Astrocyte of the cerebellum (primary cell): ENCODE results near the gene C1orf198.

Experiments used
- DNase-seq: peaks from one replicate; pipeline ENCODE4 v3.0.0-alpha.2; 2011; ENCODE audit warnings: low read depth
- H3K4me3 ChIP-seq: 2 replicates; pipeline ENCODE4 v1.5.1; 2011; ENCODE audit warnings: mild to moderate bottlenecking, low read depth, low read length, moderate library complexity
- CTCF ChIP-seq: IDR thresholded peaks from 2 replicates; pipeline ENCODE4 v1.5.1; 2012; ENCODE audit warnings: low read length, low read depth, moderate library complexity, mild to moderate bottlenecking; ENCODE audit errors: missing control alignments
- in situ Hi-C: cut with HindIII; loops from 2 replicates; pipeline ENCODE4 v1.10.0; 2017; ENCODE audit warnings: low sequenced_read_pairs

Gene C1orf198

GRCh38 chr1:230833511-230833910 is 34.8 kb downstream of the C1orf198 start:
- in situ Hi-C loops, result no loop called here
- H3K4me3 ChIP-seq, result no peak overlapping the region
- DNase-seq, result no peak
- no peak for TF ChIP-seq CTCF

GRCh38 chr1:230832476-230832875 is 35.8 kb downstream of the C1orf198 start:
- no peak for TF ChIP-seq CTCF
- H3K4me3 ChIP-seq, result no peak overlapping the region
- in situ Hi-C loops, result no loop called here
- no peak for DNase-seq

- TF ChIP-seq CTCF, result no peak
- DNase-seq, result no peak
- H3K4me3 ChIP-seq, result no peak overlapping the region
- in situ Hi-C loops, result no loop called here
These were observed 36.5 kb downstream of the C1orf198 start for GRCh38 chr1:230831771-230832170.

- in situ Hi-C loops, result no loop called here
- no peak overlapping the region for H3K4me3 ChIP-seq
- no peak for DNase-seq
- no peak for TF ChIP-seq CTCF
These were observed 39.9 kb downstream of the C1orf198 start for GRCh38 chr1:230828421-230828820.

- DNase-seq, result no peak
- in situ Hi-C loops, result no loop called here
- H3K4me3 ChIP-seq, result no peak overlapping the region
- no peak for TF ChIP-seq CTCF
These were observed 40.5 kb downstream of the C1orf198 start for GRCh38 chr1:230827801-230828200.

GRCh38 chr1:230827081-230827681 is 41.1 kb downstream of the C1orf198 start:
- TF ChIP-seq CTCF, result no peak
- H3K4me3 ChIP-seq, result no peak overlapping the region
- in situ Hi-C loops, result no loop called here
- DNase-seq, result no peak
